Hepatocyte (in vitro differentiated cells): ENCODE results near the gene EPHB1.

ENCODE experiments used
- EZH2 ChIP-seq: fragments of 200-600 bp; sonication (generic); IDR thresholded peaks from 2 replicates; pipeline ENCODE4 v1.6.1; 2016; ENCODE audit warnings: antibody characterized with exemption, mild to moderate bottlenecking, borderline replicate concordance
- EZH2phosphoT487 ChIP-seq: fragments of 200-600 bp; sonication (generic); IDR thresholded peaks from one replicate; pipeline ENCODE4 v1.6.1; 2018; ENCODE audit warnings: antibody characterized with exemption, mild to moderate bottlenecking, low read depth, moderate library complexity; ENCODE audit not compliant: unreplicated experiment, severe bottlenecking

GRCh38 chr3:134790065-134790464 is 5.0 kb upstream of the EPHB1 start:
- TF ChIP-seq EZH2, result no peak
- TF ChIP-seq EZH2phosphoT487, result no peak
